GM21576 (cell line): Measurements from ENCODE around the gene FAM81B.
"Not testable (repeated sequence)": the region's sequence is repeated elsewhere in the genome, so short reads cannot be mapped to it uniquely, and the experiment has no call there.

Experiments
- ATAC-seq: cut with Tn5 transposase; IDR thresholded peaks from one replicate; pipeline ENCODE4 v1.9.1; 2021; ENCODE audit warnings: mild to moderate bottlenecking, moderate library complexity; ENCODE audit not compliant: unreplicated experiment

FAM81B gene, protein sequence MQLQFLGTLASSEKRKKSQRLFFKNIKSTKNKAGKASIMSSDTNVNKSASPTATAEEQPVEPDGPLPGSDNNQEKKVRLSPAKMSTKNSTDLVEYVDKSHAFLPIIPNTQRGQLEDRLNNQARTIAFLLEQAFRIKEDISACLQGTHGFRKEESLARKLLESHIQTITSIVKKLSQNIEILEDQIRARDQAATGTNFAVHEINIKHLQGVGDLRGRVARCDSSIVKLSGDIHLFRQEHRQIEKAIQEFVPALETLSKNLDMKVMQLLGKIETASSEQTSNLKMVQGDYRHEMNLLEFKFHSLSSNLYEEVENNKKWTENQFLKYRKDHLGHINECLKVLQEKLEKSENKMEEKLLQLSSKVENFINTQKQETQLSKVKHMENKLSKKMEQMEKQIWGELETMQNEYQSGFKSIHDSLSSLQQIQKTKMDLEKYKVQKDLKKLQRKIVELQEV

DNA sequence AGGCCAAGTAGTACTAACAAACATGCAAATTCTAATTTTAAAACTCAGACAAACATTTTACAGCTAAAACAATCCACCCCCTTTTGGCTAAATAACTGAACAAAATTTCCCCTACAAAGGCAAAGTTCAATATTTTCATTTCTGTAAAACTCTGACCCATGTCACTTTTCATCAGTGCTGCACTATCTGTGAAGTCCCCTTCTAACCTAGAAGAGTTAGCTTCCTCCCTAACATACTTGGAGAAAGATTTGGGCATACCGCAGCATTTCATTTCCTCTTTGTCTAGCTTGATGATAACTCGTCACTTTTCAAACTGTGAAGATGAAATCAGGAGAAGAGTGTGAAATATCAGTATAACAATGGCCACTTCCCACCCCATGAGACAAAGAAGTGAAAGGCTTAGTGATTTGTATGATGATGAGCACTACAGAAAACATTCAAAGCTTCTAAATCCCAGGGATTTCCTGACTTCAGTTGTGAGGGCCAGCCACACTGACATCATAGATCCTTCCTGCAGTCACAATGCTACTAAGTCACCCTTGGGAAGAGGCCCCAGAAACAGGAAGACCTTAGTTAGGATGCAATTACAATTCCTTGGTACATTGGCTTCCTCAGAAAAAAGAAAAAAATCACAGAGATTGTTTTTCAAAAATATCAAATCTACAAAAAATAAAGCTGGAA, at the start of gene FAM81B:
FAM81B (plus strand) TSS at position 555 of the 681 bp plus-strand sequence; CDS start at position 579, 24 bp downstream.
- no peak for ATAC-seq

DNA sequence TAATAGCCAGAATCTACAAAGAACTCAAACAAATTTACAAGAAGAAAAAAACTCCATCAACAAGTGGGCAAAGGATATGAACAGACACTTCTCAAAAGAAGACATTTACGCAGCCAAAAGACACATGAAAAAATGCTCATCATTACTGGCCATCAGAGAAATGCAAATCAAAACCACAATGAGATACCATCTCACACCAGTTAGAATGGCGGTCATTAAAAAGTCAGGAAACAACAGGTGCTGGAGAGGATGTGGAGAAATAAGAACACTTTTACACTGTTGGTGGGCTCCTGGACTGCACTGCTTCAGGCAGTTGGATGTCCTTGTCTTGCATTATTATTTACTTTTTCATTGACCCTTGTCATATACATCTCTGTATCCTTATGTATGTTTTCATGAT, 49.7 kb upstream of the FAM81B start:
- ATAC-seq: not testable (repeated sequence)

GRCh38 chr5:95347506-95348120, 43.6 kb upstream of the FAM81B start:
- ATAC-seq: no peak

GRCh38 chr5:95350631-95351030, 40.5 kb upstream of the FAM81B start:
- ATAC-seq: no peak

GRCh38 chr5:95352691-95353090, 38.5 kb upstream of the FAM81B start:
- ATAC-seq: no peak

DNA sequence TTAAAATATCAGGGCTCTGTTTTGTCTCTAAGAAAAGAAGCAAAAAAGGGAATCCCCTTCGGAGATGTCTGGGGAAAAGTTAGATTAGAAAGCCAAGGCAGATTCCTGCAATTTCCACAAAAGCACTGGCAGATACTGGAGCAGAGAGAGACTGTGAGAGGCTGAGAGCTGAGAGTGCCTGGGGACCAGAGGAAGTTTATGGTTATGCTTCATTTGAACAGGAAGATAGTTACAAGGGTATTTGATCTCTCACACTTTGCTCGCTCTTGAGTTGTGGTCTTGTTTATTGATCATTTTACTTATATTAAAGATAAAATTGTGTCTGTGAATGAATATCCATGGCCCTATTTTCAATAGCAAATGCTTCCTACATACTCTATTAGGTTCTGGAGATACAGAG, 32.8 kb upstream of the FAM81B start:
- ATAC-seq: no peak

- ATAC-seq: no peak
Observed at GRCh38 chr5:95358848-95359247, 32.3 kb upstream of the FAM81B start.

- not testable (repeated sequence) for ATAC-seq
Observed at GRCh38 chr5:95360667-95361066, 30.5 kb upstream of the FAM81B start.

GRCh38 chr5:95365302-95366095, 25.7 kb upstream of the FAM81B start:
- ATAC-seq: no peak

- ATAC-seq: no peak
Observed at GRCh38 chr5:95369782-95370181, 21.4 kb upstream of the FAM81B start.

DNA sequence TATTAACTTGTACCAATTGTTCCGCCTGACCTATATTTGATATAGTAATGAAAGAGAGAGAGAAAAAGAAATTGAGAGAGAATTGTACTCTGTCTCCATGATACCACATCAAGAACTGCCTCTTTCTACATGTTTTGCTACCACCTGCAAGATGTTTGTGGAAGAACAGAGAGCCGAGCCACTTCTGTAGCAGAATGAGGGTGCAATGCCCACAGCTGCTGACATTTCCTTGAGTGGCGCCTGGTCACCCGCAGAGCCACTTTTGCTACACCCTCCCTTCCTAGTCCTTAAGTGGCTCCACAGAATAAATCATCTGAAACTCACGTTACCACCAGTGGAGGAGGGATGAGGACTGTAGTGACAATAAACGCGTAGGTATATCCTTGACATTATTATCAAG, 17.1 kb upstream of the FAM81B start:
- ATAC-seq: no peak

DNA sequence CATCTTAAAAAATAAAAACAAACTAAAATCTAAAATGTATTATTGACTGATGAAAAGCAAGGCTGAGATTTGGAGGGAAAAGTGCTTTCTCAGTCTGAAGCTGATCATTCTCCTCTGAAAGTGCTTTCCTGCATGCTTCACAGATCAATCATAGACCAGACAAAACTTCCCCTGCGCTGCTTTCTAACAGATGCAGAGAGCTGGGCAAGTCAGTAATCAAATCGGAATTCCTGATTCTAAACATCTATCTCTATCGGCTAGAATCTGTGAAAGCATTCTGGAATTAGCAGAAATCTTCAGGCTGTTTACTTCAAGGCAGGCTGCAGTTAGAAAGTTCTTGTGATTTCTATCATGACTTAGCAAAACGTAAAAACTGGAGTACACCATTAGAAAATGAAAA, 15.6 kb upstream of the FAM81B start:
- no peak for ATAC-seq

GRCh38 chr5:95379133-95379532, 12.0 kb upstream of the FAM81B start:
- no peak for ATAC-seq

DNA sequence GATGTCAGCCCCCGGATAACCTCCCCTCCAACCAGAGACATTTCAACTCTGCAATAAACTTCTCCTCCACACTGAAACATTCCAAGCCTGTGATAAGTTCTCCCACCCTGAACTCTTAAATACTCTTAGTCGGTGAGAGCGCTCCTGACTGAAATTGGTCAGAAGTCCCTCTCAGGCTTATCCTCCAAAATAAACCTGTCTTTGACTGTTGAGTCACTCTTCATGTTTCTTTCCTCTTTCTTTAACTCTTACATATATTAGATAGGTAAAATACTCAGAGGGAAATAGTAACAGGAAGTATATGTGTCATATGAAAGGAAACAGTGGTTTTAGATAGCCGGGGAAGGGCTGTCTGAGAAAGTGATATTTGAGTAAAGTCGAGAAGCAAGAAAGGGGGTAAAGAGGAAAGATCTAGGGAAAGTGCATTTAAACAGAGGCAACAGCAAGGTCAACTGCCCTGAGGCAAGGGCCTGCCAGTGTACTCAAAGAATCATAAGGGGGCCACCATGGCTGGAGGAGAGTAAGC, 11.0 kb upstream of the FAM81B start:
- ATAC-seq: no peak

- ATAC-seq: no peak
Observed at GRCh38 chr5:95382801-95383200, 8.4 kb upstream of the FAM81B start.

GRCh38 chr5:95384485-95385213, 6.5 kb upstream of the FAM81B start:
- no peak for ATAC-seq

- ATAC-seq: no peak
Observed at GRCh38 chr5:95385334-95385733, 5.8 kb upstream of the FAM81B start.

DNA sequence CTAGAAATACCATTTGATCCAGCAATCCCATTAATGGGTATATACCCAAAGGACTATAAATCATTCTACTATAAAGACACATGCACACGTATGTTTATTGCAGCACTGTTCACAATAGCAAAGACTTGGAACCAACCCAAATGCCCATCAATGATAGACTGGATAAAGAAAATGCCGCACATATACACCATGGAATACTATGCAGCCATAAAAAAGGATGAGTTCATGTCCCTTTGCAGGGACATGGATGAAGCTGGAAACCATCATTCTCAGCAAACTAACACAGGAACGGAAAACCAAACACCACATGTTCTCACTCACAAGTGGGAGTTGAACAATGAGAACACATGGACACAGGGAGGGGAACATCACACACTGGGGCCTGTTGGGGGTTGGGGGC, 799 bp downstream of the FAM81B start:
- not testable (repeated sequence) for ATAC-seq

- no peak for ATAC-seq
Observed at GRCh38 chr5:95392593-95393182, 1.5 kb downstream of the FAM81B start.

DNA sequence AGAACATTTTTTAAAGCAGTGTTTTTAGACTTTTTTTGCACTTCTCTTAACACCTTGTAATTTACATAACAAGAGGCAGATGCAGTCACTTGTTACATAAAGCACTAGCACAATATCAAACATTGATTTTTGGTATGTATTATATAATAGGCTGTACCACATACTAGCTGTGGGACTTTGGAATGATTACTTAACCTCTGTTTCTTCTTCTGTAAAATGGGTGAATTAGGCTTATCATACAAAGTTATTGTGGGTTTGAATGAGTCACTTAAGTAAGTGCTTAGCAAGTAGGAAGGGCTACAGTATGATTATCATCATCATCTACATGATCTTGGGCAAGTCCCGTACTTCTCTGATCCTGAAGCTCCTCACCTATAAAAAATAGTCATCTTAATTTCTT, 2.1 kb downstream of the FAM81B start:
- no peak for ATAC-seq
